AG09309 (cell line): ENCODE measurements around the gene AKAP5.
A peak's percentile ranks its signal among the peaks of the same experiment; 100 is the strongest.

Experiments used
- DNase-seq: peaks from one replicate; pipeline ENCODE4 v3.0.0-alpha.2; 2010; ENCODE audit warnings: low read depth
- H3K4me3 ChIP-seq: 2 replicates; pipeline ENCODE4 v1.5.1; 2011; ENCODE audit warnings: mild to moderate bottlenecking, low read depth, low read length, moderate library complexity; ENCODE audit not compliant: control insufficient read depth
- CTCF ChIP-seq: IDR thresholded peaks from 2 replicates; pipeline ENCODE4 v1.5.1; 2011; ENCODE audit warnings: mild to moderate bottlenecking, low read depth, low read length, inconsistent platforms; ENCODE audit not compliant: insufficient read depth, control insufficient read depth; ENCODE audit errors: missing control alignments

Gene AKAP5, protein sequence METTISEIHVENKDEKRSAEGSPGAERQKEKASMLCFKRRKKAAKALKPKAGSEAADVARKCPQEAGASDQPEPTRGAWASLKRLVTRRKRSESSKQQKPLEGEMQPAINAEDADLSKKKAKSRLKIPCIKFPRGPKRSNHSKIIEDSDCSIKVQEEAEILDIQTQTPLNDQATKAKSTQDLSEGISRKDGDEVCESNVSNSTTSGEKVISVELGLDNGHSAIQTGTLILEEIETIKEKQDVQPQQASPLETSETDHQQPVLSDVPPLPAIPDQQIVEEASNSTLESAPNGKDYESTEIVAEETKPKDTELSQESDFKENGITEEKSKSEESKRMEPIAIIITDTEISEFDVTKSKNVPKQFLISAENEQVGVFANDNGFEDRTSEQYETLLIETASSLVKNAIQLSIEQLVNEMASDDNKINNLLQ

GRCh38 chr14:64465191-64465822, at the start of gene AKAP5:
Gene AKAP5 (plus strand): TSS chr14:64465499. CDS start chr14:64468395, 2,896 bp downstream.
- DNase-seq, result no peak
- H3K4me3 ChIP-seq, result peak within 1 kb of the TSS; percentile 70
- TF ChIP-seq CTCF, result no peak

DNA sequence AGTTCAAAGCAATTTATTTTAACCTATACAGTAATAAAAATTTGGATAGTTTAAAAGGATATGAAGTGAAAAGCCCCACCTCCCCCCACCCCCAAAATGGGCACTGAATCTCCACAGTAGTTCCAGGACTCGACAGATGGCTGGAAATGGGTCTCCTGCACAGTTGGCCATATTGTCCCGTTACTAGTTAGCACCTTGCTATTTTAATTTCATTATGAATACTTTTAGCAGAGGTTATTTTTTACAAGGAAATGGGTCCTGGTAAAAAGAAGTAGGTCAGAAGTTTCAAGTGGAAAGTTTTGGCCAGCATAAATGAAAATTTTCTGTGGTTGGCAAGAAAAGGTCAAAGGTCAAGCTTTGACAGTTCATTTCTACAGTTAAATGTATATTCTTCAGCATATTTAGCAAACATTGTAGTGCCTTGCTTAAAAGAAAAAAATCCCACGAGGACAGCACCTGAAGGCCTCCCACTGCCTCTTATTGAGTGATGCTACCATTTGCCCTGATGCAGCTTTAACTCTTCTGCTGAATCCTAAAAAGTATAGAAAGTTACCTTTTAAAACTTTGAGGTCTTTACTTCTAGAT, 48.9 kb upstream of the AKAP5 start:
- no peak for DNase-seq
- TF ChIP-seq CTCF, result no peak
- H3K4me3 ChIP-seq, result no peak overlapping the region

- H3K4me3 ChIP-seq, result no peak overlapping the region
- DNase-seq, result no peak
- no peak for TF ChIP-seq CTCF
Measured at GRCh38 chr14:64417055-64417770, 48.1 kb upstream of the AKAP5 start.

- no peak overlapping the region for H3K4me3 ChIP-seq
- TF ChIP-seq CTCF, result no peak
- DNase-seq, result no peak
Measured at GRCh38 chr14:64417771-64418125, 47.6 kb upstream of the AKAP5 start.

DNA sequence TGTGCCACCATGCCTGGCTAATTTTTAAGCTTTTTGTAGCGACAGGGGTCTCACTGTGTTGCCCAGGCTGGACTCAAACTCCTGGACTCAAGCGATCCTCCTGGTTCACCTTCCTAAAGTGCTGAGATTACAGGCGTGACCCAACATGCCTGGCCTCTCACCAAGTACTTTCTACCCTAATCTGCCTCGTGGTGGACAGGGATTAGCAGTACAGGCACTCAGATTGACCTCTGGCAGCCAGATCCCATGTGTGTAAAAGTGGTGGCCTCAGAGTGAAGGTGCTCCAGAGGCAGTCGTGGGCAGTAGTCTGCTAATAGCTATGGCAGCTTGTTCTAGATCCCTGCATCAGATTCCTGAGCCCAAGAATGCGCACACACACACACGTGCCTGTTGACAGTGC, 46.3 kb upstream of the AKAP5 start:
- H3K4me3 ChIP-seq, result no peak overlapping the region
- TF ChIP-seq CTCF, result no peak
- DNase-seq, result no peak

DNA sequence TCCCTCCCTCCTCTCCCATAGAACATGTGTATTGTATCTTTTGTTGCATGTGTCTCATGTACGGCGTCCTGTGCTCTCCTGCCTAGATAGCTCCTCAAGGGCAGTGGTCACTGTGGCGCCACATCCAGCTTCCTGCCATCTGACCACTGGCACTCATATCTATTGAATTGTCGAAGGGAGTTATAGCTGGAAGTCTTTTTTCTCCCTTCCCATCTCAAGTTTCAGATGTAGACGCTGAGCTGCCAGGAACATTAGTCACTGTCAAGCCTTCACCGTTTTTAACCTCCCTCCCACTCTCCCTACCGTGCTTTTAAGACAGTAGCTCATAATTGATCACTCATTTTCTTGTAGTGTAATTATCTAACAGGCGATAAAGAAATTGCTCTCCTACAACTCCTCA, 44.1 kb upstream of the AKAP5 start:
- peak; percentile 32 for DNase-seq
- no peak for TF ChIP-seq CTCF
- no peak overlapping the region for H3K4me3 ChIP-seq
